ENCODE data around the gene EXOSC3.

GRCh38 chr9:37746448-37747270 lies 38.2 kb downstream of the EXOSC3 start:
- no peak for TF ChIP-seq CTCF (IDR thresholded peaks at IDR 0.05)
- TF ChIP-seq POLR2A (IDR thresholded peaks at IDR 0.05; ENCODE audit: low read depth), result no peak
- TF ChIP-seq EP300 (IDR thresholded peaks at IDR 0.05), result no peak
- no peak for TF ChIP-seq POLR2AphosphoS5 (IDR thresholded peaks at IDR 0.05)

Data from esophagus muscularis mucosa (tissue), 4 donors.